Measurements from ENCODE around the gene SYNGR4.
"Not testable (repeated sequence)": the region's sequence is repeated elsewhere in the genome, so short reads cannot be mapped to it uniquely, and the experiment has no call there.

The SYNGR4 gene

DNA sequence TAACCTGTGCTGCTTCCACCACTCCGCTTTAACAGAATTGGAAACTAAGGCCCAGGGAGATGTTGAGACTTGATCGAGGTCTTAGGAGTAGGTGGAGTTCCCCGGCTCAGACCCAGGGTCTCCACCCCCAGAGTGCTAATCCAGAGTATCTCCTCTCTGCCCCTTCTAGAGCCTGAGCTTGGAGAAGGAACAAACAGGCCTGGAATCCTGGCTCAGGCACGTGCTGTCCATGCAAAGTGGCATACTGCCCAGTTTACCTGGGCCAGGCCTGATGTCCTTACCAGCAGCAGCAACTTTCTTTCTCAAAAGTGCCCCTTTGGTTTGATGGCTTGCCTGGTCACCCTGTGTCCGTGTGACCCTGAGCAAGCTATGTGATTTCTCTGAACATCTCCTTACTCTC is 3.7 kb downstream of the SYNGR4 start:
- no peak for TF ChIP-seq JUND (IDR thresholded peaks at IDR 0.05; ENCODE audit: low read depth)
- in situ Hi-C loops (cut with HindIII; ENCODE audit: low pct_unique_long_range_greater_than_20kb, low sequenced_read_pairs), result no loop called here

DNA sequence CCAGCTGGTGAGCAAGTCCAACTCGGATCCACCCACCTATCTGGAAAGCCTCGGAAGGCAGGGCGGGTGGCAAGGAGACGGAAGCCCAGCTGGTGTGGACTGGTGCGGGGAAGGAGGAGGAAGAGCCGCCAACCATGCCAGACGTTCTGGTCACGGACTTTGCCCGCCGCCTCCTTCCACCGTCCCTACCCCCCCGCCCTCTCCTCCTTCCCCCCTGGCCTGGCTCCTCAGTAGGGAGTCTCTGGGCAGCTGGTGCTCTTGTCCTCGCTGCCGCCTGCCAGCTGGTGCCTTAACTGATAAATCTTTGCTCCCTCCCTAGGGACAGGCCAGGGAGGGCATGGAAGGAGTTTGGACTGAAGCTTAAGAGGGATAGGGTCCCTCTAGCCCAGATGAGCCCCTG is 4.8 kb downstream of the SYNGR4 start:
- in situ Hi-C loops (cut with HindIII; ENCODE audit: low pct_unique_long_range_greater_than_20kb, low sequenced_read_pairs), result no loop called here
- DNase-seq (ENCODE audit: low read depth in 1 of 2, low spot score in 1 of 2), result no peak
- TF ChIP-seq JUND (IDR thresholded peaks at IDR 0.05; ENCODE audit: low read depth), result no peak

More for the DNA sequence above, 3.7 kb downstream of the SYNGR4 start:
- DNase-seq (ENCODE audit: low read depth in 1 of 2, low spot score in 1 of 2), result no peak

DNA sequence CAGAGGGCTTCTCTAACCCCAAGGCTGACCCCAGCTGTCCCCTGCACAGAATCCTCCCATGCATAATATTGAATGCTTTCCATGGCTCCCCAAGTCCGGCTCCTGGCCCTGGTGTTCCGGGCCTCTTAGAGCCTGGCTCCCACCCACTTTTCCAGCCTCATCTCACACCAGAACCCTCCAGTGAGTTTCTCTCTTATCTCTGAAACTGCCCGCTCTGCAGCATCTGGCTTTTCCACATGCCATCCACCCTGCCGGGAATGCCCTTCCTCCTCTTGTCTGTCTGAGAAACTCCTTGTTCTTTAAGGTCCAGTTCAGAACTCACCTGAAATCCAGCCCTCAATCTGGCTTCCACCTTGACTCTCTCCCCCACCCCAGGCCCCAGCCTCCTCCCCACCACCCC is 6.8 kb downstream of the SYNGR4 start:
- TF ChIP-seq JUND (IDR thresholded peaks at IDR 0.05; ENCODE audit: low read depth), result no peak
- no peak for DNase-seq (ENCODE audit: low read depth in 1 of 2, low spot score in 1 of 2)
- in situ Hi-C loops (cut with HindIII; ENCODE audit: low pct_unique_long_range_greater_than_20kb, low sequenced_read_pairs), result no loop called here

DNA sequence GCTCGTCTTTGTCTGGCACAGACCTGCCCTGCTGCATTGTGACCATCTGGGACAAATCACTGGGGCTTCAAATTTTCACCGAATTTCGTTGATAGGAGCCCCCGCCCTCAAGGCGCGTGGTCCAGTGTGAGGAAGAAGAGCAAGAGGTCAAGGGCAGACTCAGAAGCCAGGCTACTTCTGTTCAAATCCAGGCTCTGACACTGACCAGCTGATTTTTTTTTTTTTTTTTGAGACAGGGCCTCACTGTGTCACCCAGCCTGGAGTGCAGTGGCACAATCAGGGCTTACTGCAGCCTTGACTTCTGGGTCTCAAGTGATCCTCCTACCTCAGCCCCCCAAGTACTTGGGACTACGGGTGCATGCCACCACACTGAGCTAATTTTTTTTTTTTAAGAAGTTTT is 7.2 kb downstream of the SYNGR4 start:
- no peak for DNase-seq (ENCODE audit: low read depth in 1 of 2, low spot score in 1 of 2)
- no peak for TF ChIP-seq JUND (IDR thresholded peaks at IDR 0.05; ENCODE audit: low read depth)
- in situ Hi-C loops (cut with HindIII; ENCODE audit: low pct_unique_long_range_greater_than_20kb, low sequenced_read_pairs), result no loop called here

DNA sequence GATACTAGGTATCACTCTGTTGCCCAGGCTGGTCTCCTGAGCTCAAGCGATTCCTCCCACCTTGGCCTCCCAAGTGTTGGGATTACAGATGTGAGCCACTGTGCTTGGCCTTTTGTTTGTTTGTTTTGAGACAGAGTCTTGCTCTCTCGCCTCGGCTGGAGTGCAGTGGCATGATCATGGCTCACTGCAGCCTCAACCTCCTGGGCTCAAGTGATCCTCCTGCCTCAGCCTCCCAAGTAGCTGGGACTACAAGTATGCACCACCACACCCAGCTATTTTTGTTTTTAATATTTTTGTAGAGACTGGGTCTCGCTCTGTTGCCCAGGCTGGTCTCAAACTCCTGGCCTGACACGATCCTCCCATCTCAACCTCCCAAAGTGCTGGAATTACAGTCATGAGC is 7.6 kb downstream of the SYNGR4 start:
- in situ Hi-C loops (cut with HindIII; ENCODE audit: low pct_unique_long_range_greater_than_20kb, low sequenced_read_pairs); DNase-seq (ENCODE audit: low read depth in 1 of 2, low spot score in 1 of 2): not testable (repeated sequence)

DNA sequence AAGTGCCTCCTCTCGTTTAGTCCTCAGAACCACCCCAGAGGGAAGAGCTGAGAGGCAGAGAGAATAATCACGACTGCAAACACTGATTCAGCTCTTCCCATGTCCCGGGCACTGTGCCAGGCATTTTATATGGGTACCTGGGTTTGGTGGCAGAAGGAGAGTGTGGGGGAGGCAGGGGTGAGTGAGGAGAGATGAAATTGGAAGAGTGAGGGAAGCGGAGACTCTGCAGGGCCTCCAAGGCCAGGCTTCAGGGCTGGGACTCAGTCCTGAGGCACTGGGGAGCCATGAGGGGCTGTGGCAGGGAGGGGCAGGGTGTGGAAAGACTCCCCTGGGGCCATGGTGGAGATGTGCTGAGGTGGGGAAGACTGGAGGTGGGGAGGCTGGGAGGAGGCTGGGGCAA is 8.7 kb downstream of the SYNGR4 start:
- in situ Hi-C loops (cut with HindIII; ENCODE audit: low pct_unique_long_range_greater_than_20kb, low sequenced_read_pairs), result no loop called here
- no peak for TF ChIP-seq JUND (IDR thresholded peaks at IDR 0.05; ENCODE audit: low read depth)
- no peak for DNase-seq (ENCODE audit: low read depth in 1 of 2, low spot score in 1 of 2)

DNA sequence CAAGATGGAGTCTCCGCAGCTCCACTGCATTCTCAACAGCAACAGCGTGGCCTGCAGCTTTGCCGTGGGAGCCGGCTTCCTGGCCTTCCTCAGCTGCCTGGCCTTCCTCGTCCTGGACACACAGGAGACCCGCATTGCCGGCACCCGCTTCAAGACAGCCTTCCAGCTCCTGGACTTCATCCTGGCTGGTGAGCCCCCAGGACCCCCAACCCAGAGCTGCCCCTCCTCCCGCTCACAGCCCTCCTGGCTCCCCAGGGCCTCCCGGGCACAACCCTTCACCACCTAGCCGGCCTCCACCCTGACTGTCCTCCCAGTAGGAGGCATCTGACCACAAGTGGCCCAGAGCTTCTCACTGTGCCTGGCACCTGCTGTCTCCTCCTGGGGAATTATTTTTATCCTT is 9.4 kb downstream of the SYNGR4 start:
- no peak for TF ChIP-seq JUND (IDR thresholded peaks at IDR 0.05; ENCODE audit: low read depth)
- DNase-seq (ENCODE audit: low read depth in 1 of 2, low spot score in 1 of 2), result no peak
- in situ Hi-C loops (cut with HindIII; ENCODE audit: low pct_unique_long_range_greater_than_20kb, low sequenced_read_pairs), result no loop called here

DNA sequence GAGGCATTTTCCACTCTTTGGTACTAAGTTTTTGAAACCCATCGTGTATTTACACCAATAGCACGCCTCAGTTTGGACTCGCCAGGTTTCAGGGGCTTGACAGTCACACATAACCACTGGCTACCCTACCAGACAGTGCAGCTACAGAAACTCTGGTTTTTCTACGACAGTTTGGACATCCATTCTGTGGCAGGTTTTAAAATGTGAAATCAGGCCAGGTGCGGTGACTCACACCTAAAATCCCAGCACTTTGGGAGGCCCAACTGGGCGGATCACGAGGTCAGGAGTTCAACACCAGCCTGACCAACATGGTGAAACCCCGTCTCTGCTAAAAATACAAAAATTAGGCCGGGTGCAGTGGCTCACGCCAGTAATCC is 14.0 kb downstream of the SYNGR4 start:
- in situ Hi-C loops (cut with HindIII; ENCODE audit: low pct_unique_long_range_greater_than_20kb, low sequenced_read_pairs), result no loop called here
- TF ChIP-seq JUND (IDR thresholded peaks at IDR 0.05; ENCODE audit: low read depth), result no peak
- no peak for DNase-seq (ENCODE audit: low read depth in 1 of 2, low spot score in 1 of 2)

DNA sequence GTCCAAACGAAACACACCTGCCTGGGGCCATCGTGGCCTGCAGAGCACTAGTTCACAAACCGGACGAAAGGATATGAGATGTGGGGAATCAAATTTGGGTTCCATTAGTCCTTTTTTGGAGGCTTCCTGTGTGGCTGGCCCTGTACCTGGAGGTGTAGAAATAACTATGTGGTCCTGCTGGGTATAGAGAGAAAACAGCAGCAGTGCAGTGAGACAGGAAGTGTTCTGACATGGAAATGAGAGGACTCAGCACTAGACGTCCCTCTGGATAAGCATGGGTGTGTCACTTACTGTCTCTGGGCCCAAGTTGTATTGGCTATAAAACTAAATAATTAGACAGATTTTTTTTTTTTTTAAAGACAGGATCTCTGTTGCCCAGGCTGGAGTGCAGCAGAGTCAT is 14.9 kb downstream of the SYNGR4 start:
- TF ChIP-seq JUND (IDR thresholded peaks at IDR 0.05; ENCODE audit: low read depth), result no peak
- in situ Hi-C loops (cut with HindIII; ENCODE audit: low pct_unique_long_range_greater_than_20kb, low sequenced_read_pairs), result no loop called here
- no peak for DNase-seq (ENCODE audit: low read depth in 1 of 2, low spot score in 1 of 2)

DNA sequence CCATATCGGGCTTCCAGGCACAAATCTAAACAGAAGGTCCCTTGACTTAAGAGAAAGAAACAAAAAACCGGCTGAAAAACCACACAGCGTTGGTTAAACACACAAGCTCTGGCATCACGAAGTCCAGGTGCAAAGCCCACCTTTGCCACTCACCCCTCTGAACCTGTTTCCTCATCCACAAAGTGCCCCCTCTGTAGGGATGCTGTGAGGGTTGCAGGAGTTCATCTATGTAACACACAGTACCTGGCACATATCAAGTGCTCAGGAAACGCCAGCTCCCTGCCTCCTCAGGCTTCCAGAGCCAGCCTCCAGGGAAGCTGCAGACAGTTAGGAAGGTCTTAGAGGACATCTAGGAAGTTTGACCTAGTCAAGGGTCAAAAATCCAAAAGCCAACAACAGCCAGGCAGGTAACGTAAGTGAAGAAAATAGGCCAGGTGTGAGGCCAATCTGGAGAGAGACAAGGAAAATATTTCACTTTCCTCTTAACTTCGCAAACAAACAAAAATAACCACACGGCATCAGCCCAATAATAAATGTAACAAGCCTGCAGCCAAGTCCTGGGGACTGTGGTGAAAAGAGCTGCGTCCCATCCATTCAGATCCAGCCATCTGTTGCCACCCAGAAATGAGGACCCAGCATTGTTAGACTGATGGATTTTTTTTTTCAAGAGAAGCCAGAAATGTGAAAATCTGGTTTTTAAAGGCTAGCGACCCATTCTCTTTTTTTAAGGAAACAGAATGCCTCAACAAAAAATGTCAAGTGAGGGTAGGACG is 17.2 kb downstream of the SYNGR4 start:
- DNase-seq (ENCODE audit: low read depth in 1 of 2, low spot score in 1 of 2), result no peak
- in situ Hi-C loops (cut with HindIII; ENCODE audit: low pct_unique_long_range_greater_than_20kb, low sequenced_read_pairs), result no loop called here
- no peak for TF ChIP-seq JUND (IDR thresholded peaks at IDR 0.05; ENCODE audit: low read depth)

DNA sequence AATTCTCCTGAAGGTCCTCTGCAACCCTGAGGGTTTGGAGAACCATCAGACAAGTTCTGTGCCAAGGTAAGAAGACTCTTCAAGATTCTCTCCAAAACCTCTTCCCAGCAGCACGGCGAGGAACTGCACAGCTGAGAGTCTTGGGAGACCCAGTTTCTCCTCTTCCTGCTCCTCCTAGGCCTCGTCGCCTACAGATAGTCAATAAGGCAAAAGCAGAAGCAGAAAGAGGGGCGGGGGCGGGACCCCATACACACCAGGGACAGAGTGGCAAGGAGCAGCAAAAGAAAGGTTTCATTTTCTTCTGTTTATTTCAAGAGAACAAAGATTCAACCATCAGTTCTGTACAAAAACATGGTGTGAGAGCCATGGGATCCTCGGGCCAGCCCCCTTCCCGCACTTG is 18.1 kb downstream of the SYNGR4 start:
- no peak for TF ChIP-seq JUND (IDR thresholded peaks at IDR 0.05; ENCODE audit: low read depth)
- DNase-seq (ENCODE audit: low read depth in 1 of 2, low spot score in 1 of 2), result no peak
- in situ Hi-C loops (cut with HindIII; ENCODE audit: low pct_unique_long_range_greater_than_20kb, low sequenced_read_pairs), result no loop called here

DNA sequence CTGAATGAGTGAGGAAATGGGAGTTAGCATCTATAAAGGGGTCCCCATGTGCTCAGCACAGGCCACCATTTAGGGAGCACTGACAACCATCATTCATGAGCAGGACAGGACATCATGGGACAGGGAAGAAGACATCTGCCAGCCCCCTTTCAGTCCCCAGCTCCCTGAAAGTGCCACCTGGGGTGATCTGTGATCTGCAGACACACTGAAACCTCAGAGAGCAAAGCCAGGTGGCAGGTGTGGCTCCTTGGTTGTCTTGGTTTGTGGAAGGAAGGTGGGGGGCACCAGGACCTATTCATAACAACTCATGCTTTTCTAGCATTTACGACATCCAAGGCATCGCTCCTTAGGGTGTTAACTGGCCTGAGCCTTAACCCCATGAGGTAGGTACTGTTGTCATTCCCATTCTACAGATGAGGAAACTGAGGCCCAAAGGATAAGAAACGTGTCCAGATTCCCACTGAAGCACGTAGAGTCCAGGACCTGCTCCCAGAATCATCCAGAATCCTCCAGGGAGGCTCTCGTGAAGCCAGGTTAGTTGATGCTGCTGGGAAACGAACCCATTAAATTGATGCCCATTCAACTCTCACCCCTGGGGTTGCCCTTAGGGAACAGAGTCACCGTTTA is 21.4 kb downstream of the SYNGR4 start:
- DNase-seq (ENCODE audit: low read depth in 1 of 2, low spot score in 1 of 2), result no peak
- TF ChIP-seq JUND (IDR thresholded peaks at IDR 0.05; ENCODE audit: low read depth), result no peak
- in situ Hi-C loops (cut with HindIII; ENCODE audit: low pct_unique_long_range_greater_than_20kb, low sequenced_read_pairs), result no loop called here

DNA sequence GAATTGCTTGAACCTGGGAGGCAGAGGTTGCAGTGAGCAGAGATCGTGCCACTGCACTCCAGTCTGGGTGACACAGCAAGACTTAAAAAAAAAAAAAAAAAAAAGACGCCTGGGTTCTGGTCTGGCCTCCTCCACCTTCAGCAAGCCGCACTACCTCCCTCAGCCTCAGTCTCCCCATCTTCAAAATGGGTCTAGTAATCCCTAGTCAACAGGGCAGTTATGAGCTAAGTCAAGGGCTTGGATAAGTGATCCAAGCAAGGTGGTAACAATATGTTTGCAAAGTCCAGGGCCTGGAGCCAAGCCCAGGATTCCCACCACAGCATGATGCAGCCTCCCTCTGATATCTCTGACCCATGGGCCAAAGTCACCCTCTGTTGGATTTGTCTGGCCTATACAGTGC is 22.8 kb downstream of the SYNGR4 start:
- no peak for TF ChIP-seq JUND (IDR thresholded peaks at IDR 0.05; ENCODE audit: low read depth)
- no peak for DNase-seq (ENCODE audit: low read depth in 1 of 2, low spot score in 1 of 2)
- in situ Hi-C loops (cut with HindIII; ENCODE audit: low pct_unique_long_range_greater_than_20kb, low sequenced_read_pairs), result no loop called here
